GM18519 (cell line): ENCODE measurements around the gene AIFM1.
"Not testable (repeated sequence)": the region's sequence is repeated elsewhere in the genome, so short reads cannot be mapped to it uniquely, and the experiment has no call there.

Source experiments
- ATAC-seq: cut with Tn5 transposase; IDR thresholded peaks from one replicate; pipeline ENCODE4 v1.9.1; 2021; ENCODE audit warnings: mild to moderate bottlenecking, moderate library complexity; ENCODE audit not compliant: unreplicated experiment, low FRiP score

The AIFM1 gene

GRCh38 chrX:130120746-130121504 is 44.7 kb downstream of the AIFM1 start:
- ATAC-seq, result no peak

GRCh38 chrX:130120321-130120731 is 45.3 kb downstream of the AIFM1 start:
- no peak for ATAC-seq

GRCh38 chrX:130119312-130119898 is 46.2 kb downstream of the AIFM1 start:
- ATAC-seq, result no peak

- no peak for ATAC-seq
Measured at GRCh38 chrX:130118441-130119311, 47.0 kb downstream of the AIFM1 start.

GRCh38 chrX:130117166-130117565 is 48.5 kb downstream of the AIFM1 start:
- no peak for ATAC-seq

GRCh38 chrX:130115119-130115885 is 50.3 kb downstream of the AIFM1 start:
- not testable (repeated sequence) for ATAC-seq

GRCh38 chrX:130114141-130114588 is 51.5 kb downstream of the AIFM1 start:
- no peak for ATAC-seq

- no peak for ATAC-seq
Measured at GRCh38 chrX:130111220-130112154, 54.2 kb downstream of the AIFM1 start.

- ATAC-seq, result no peak
Measured at GRCh38 chrX:130110379-130111219, 55.0 kb downstream of the AIFM1 start, which contains the start of gene ELF4. Gene ELF4, minus strand, starts transcription at chrX:130110497. Its CDS starts 29,167 bp downstream, at chrX:130081330.

- ATAC-seq, result no peak
Measured at GRCh38 chrX:130109429-130110378, 55.9 kb downstream of the AIFM1 start.

- ATAC-seq, result peak; percentile 58
Measured at GRCh38 chrX:130108647-130109428, 56.8 kb downstream of the AIFM1 start.

- ATAC-seq, result no peak
Measured at GRCh38 chrX:130106071-130106470, 59.6 kb downstream of the AIFM1 start.

- no peak for ATAC-seq
Measured at GRCh38 chrX:130105244-130105643, 60.4 kb downstream of the AIFM1 start.

GRCh38 chrX:130103605-130104004 is 62.0 kb downstream of the AIFM1 start:
- ATAC-seq, result no peak

GRCh38 chrX:130100180-130100579 is 65.5 kb downstream of the AIFM1 start:
- no peak for ATAC-seq

GRCh38 chrX:130098210-130098552 is 67.5 kb downstream of the AIFM1 start:
- no peak for ATAC-seq
